Stimulated activated CD8-positive, alpha-beta memory T cell treated with anti-CD3 and anti-CD28 coated beads, Interleukin-4, amount 100 ng/mL, for 24 hours (primary cell): ENCODE data around the gene TNFSF15.
A peak's percentile ranks its signal among the peaks of the same experiment; 100 is the strongest.

Experiments
- DNase-seq: peaks from one replicate; pipeline ENCODE4 v3.0.0-alpha.2; 2020; ENCODE audit warnings: low read depth

The TNFSF15 gene

GRCh38 chr9:114787781-114788498, 17.9 kb downstream of the TNFSF15 start:
- DNase-seq: no peak

DNA sequence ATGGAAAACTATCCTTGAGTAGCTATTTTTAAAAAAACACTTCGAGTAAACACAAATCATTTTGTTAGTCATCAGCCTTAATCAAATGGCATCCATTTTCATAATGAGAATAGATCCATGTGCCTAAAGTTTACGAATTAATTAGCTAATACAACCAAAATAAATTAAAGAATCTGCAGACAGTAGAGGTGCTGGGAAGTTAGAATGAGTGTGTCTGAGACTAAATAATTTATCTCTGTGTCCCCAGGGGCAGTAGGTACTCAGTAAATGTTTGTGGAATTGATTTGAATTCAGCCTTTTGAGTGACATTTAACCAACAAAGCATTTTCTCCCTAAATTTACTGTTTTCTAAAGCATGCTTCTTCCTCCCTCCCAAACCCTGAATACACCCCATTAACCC, 18.6 kb downstream of the TNFSF15 start:
- DNase-seq: no peak

GRCh38 chr9:114785866-114786650, 19.8 kb downstream of the TNFSF15 start:
- DNase-seq: no peak

DNA sequence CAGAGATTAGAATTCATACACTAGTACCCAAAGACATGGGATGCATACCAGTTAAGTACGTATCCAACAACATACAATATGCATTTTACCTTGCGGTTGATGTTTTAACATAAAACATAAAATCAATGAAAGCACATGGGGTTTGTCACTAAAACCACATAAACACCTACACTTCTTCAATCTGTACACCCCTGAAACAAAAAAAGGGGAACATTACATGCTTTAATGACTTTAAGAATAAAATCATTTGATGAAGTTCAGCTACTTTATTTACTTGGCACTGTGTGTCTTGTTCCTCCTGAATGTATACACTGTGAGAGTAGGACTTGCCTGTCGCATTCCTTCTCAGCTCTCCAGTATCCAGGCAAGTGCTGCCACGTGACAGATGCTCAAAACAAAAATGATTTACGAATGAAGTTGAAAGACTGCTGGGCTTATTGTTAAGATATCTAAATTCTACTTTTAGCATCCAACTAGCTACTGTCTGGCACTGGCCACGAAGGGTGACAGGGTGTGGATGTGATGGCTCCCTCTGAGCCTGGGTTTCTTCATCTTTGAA, 21.0 kb downstream of the TNFSF15 start:
- DNase-seq: no peak

GRCh38 chr9:114782586-114782985, 23.3 kb downstream of the TNFSF15 start:
- no peak for DNase-seq

GRCh38 chr9:114779352-114779845, 26.4 kb downstream of the TNFSF15 start:
- no peak for DNase-seq

- DNase-seq: peak; percentile 6
These were observed 27.8 kb downstream of the TNFSF15 start for GRCh38 chr9:114777821-114778609.

- DNase-seq: no peak
These were observed 29.0 kb downstream of the TNFSF15 start for GRCh38 chr9:114776683-114777399.

GRCh38 chr9:114775981-114776380, 29.9 kb downstream of the TNFSF15 start:
- no peak for DNase-seq

GRCh38 chr9:114775121-114775520, 30.7 kb downstream of the TNFSF15 start:
- DNase-seq: no peak

GRCh38 chr9:114774524-114774923, 31.3 kb downstream of the TNFSF15 start:
- no peak for DNase-seq

GRCh38 chr9:114771889-114772288, 34.0 kb downstream of the TNFSF15 start:
- no peak for DNase-seq

DNA sequence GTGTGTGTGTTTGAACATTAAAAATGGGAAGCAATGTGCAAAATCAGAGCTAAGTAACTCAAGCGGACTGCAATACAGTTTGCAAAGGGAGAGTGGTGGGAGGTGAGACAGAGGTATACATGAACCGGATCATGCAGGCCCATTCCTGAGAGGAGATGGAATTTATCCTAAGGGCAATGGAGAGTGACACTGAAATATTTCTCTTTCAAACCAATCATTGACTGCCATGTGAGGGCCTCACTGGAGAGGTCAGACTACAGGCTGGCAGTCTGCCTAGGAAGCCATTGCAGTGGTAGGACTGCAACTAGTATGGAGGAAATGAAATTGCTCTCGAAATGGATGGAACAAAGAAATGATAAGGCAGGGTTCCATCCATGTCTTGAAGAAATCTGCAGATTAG, 34.8 kb downstream of the TNFSF15 start:
- DNase-seq: no peak

- no peak for DNase-seq
These were observed 36.2 kb downstream of the TNFSF15 start for GRCh38 chr9:114769624-114770023.

DNA sequence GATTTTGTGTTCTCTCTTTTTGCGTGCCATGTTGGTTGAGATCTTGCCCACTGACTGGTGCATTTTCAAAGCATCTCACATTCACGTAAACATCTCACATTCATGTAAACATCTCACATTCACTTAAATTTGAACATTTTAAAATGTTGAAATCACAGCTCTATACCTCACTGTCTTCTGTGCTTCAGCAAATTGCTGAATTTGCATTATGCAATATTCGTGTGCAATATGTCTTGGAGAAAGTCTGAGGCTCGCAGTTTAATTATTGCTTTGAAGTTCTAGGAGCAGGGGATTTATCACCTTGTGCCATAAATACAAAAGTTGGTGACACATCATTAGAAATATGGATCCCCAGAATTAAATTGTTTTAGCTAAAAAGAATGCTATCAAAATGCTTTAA, 42.6 kb downstream of the TNFSF15 start:
- DNase-seq: no peak

GRCh38 chr9:114761523-114761922, 44.3 kb downstream of the TNFSF15 start:
- DNase-seq: no peak

DNA sequence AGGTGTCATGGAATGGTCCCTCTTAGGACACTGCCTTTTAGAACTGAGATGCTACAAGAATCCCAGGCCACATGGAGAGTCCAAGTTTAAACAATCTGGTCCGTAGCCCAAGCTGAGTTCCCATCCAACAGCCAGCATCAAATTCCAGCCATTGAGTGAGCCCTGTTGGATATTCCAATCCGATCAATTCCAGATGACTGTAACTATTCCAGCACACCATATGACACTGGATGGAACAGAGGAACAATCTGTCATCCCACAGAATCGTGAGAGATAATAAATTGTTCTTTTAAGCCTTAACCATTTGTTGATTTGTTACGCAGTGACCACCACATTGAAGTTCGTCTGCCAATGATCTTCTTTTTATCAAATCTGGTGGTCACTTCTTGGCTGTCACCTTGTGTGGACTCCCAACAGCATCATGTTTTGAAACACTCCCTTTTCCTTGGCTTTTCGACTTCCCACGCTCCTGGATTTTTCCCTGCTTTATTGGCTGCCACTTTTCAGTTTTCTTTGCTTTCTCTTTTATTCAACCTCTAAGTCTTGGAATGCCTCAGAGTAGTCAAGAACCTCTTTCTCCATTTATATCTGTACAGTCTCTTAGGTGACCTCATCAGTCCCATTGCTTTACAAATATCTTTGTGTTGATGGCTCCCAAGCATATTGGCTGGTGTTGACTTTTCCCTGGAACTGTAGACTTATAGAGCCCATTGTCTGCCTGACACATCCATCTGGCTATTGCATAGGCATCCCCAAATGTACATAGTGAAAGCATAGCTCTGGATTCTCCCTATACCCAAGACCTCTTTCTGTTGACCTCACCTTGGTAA, 46.1 kb downstream of the TNFSF15 start:
- no peak for DNase-seq

- no peak for DNase-seq
These were observed 47.9 kb downstream of the TNFSF15 start for GRCh38 chr9:114757984-114758383.

GRCh38 chr9:114757395-114757794, 48.4 kb downstream of the TNFSF15 start:
- DNase-seq: no peak

DNA sequence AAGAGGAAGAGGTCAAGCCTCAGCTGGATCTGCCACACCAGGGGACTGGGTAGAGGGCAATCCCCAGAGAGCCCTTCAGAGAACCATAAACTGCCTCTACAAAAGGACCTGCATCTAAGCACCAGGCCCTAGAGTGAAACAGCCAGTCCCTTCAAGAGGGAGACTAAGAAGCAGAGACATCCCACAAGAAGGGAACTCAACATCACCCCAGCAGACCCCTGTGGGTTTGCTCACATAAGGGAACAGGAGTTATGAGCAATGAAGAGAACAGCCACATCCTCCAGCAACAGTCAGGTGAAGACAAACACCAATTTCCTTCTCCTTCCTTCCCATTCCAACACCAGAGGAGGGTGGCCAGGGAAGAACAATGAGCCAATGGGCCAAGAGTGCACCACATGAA, 48.9 kb downstream of the TNFSF15 start:
- DNase-seq: no peak

DNA sequence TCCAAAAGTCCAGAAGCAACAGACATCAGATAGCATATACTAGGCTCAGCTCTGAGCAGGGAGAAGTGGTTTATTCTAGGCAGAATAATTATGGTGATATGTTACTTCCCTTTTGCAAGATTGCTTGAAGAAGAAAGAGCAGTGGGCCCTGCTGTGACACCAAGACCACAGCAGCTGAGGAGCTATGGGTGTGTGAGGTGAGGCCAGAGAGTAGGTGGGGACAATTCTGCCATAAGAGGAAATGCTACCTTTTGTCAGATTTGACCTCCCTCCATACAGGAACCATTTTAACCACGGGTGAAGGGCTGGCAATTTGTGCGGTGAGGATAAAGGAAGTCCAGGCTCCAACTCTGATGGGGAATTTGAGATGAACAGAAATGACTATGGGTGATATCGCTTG, 51.3 kb downstream of the TNFSF15 start:
- no peak for DNase-seq
